Heart left ventricle (tissue), 13 donors: ENCODE results near the gene CEP170.

ENCODE experiments used
- POLR2A ChIP-seq, 2 donors: fragments of 450-650 bp; IDR thresholded peaks; one replicate each; pipeline ENCODE4 v1.6.1; 2017; ENCODE audit warnings: antibody characterized with exemption in 2 of 2, mild to moderate bottlenecking in 2 of 2, moderate library complexity in 2 of 2
- TF ChIP-seq, protein P1 (sequence below), 12 donors: fragments of 200-600 bp; sonication (generic) in 4 of 12; IDR thresholded peaks; one replicate each; pipeline versions ENCODE4 v1.5.0 to v1.8.0; 2018 to 2022; ENCODE audit warnings: antibody characterized with exemption in 12 of 12, mild to moderate bottlenecking in 5 of 12
- donor health status: ischemic (EF 13 %, LVEDD 7.1; RV severe dilation, severe dysfunction).
- donor health status: DM: no; HTN: yes; CAD: no.
- donor health status: DM: no; HTN: no; CAD: no.
- donor health status: ischemic (EF 25% LVEDD 6.9; RV normal size, moderate dysfunction).
- donor health status: ischemic (EF 25% LVEDD 5.7; RV mildly dilated, moderate dysfunction).
- donor health status: ischemic (EF 35%, LVEDD 5.7; RV mildly dilated, moderate dysfunction).
- donor health status: nonischemic (EF 11% LVEDD 7.7; RV severe dilation, severe dysfunction).
- donor health status: DM: yes; HTN: yes; CAD: no.
- donor health status: PGD.
- donor health status: ischemic (EF 29% LVEDD 5.4; RV normal size, mild dysfunction).
- donor health status: nonischemic (EF 23%, LVEDD 6.1; RV moderate dilation, normal function).

- TF ChIP-seq, protein P1, sequence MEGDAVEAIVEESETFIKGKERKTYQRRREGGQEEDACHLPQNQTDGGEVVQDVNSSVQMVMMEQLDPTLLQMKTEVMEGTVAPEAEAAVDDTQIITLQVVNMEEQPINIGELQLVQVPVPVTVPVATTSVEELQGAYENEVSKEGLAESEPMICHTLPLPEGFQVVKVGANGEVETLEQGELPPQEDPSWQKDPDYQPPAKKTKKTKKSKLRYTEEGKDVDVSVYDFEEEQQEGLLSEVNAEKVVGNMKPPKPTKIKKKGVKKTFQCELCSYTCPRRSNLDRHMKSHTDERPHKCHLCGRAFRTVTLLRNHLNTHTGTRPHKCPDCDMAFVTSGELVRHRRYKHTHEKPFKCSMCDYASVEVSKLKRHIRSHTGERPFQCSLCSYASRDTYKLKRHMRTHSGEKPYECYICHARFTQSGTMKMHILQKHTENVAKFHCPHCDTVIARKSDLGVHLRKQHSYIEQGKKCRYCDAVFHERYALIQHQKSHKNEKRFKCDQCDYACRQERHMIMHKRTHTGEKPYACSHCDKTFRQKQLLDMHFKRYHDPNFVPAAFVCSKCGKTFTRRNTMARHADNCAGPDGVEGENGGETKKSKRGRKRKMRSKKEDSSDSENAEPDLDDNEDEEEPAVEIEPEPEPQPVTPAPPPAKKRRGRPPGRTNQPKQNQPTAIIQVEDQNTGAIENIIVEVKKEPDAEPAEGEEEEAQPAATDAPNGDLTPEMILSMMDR (IDR thresholded peaks at IDR 0.05) = no peak
- no peak for TF ChIP-seq POLR2A (IDR thresholded peaks at IDR 0.05)
These were observed 14.3 kb upstream of the CEP170 start for GRCh38 chr1:243269461-243269801.
